Neutrophil (primary cell): ENCODE data around the gene HOXB8.

Source experiments
- H3K27ac ChIP-seq: fragments of 200-600 bp; sonication (generic); 2 replicates; pipeline ENCODE4 v1.5.1; 2016; ENCODE audit warnings: mild to moderate bottlenecking, moderate library complexity
- H3K27me3 ChIP-seq: fragments of 200-600 bp; sonication (generic); 2 replicates; pipeline ENCODE4 v1.6.0; 2016; ENCODE audit warnings: mild to moderate bottlenecking
- H3K36me3 ChIP-seq: fragments of 200-600 bp; sonication (generic); 2 replicates; pipeline ENCODE4 v1.5.1; 2017
- H3K4me1 ChIP-seq, 2 experiments: fragments of 200-600 bp in 1 of 2; sonication (generic) in 1 of 2; 1 replicate in 1 of 2; 2 replicates in 1 of 2; pipeline versions ENCODE4 v1.5.1 to v1.6.1; 2013 to 2016; ENCODE audit warnings: low read depth in 1 of 2, low read length in 1 of 2, mild to moderate bottlenecking in 1 of 2, moderate library complexity in 1 of 2; ENCODE audit not compliant: control insufficient read depth in 1 of 2, insufficient read depth in 1 of 2
- H3K4me3 ChIP-seq, 2 experiments: fragments of 200-600 bp in 1 of 2; sonication (generic) in 1 of 2; 1 replicate in 1 of 2; 2 replicates in 1 of 2; pipeline ENCODE4 v1.5.1; 2013 to 2016; ENCODE audit warnings: low read depth in 1 of 2, low read length in 1 of 2, mild to moderate bottlenecking in 1 of 2, moderate library complexity in 1 of 2
- H3K9me3 ChIP-seq: fragments of 200-600 bp; sonication (generic); 2 replicates; pipeline ENCODE4 v1.5.1; 2016
- CTCF ChIP-seq: fragments of 200-600 bp; sonication (generic); IDR thresholded peaks from 2 replicates; pipeline ENCODE4 v1.5.1; 2016; ENCODE audit warnings: antibody characterized with exemption

Gene HOXB8

GRCh38 chr17:48634493-48635208 lies 19.6 kb upstream of the HOXB8 start:
- peaks cover 100% of the 10 kb centered on the region for H3K27me3 ChIP-seq
- no peaks in the 10 kb centered on the region for H3K36me3 ChIP-seq
- no peak overlapping the region for H3K27ac ChIP-seq
- no peaks in the 10 kb centered on the region for H3K9me3 ChIP-seq
- H3K4me1 ChIP-seq = no peaks in the 10 kb centered on the region
- H3K4me3 ChIP-seq = no peak overlapping the region
- TF ChIP-seq CTCF = no peak

GRCh38 chr17:48633266-48633677 lies 18.2 kb upstream of the HOXB8 start:
- no peak overlapping the region for H3K4me3 ChIP-seq
- no peaks in the 10 kb centered on the region for H3K4me1 ChIP-seq
- no peaks in the 10 kb centered on the region for H3K36me3 ChIP-seq
- no peak for TF ChIP-seq CTCF
- H3K27me3 ChIP-seq = peaks cover 100% of the 10 kb centered on the region
- H3K9me3 ChIP-seq = no peaks in the 10 kb centered on the region
- H3K27ac ChIP-seq = no peak overlapping the region

- TF ChIP-seq CTCF = no peak
These were observed 17.6 kb upstream of the HOXB8 start for GRCh38 chr17:48632579-48633265.

GRCh38 chr17:48631693-48632578 lies 16.8 kb upstream of the HOXB8 start:
- Histone ChIP-seq H3K27me3 (peaks cover 100% of the 10 kb centered on the region), H3K27ac (no peak overlapping the region), H3K4me3 (no peak overlapping the region), H3K4me1 (no peaks in the 10 kb centered on the region), H3K36me3 (no peaks in the 10 kb centered on the region), H3K9me3 (no peaks in the 10 kb centered on the region)
- no peak for TF ChIP-seq CTCF

More at GRCh38 chr17:48632579-48633265, 17.6 kb upstream of the HOXB8 start:
- Histone ChIP-seq H3K9me3 (no peaks in the 10 kb centered on the region), H3K4me1 (no peaks in the 10 kb centered on the region), H3K36me3 (no peaks in the 10 kb centered on the region), H3K4me3 (no peak overlapping the region), H3K27me3 (peaks cover 100% of the 10 kb centered on the region), H3K27ac (no peak overlapping the region)

- no peaks in the 10 kb centered on the region for H3K36me3 ChIP-seq
- H3K4me1 ChIP-seq = peaks cover 0 to 4% of the 10 kb centered on the region in 2 experiments
- H3K27ac ChIP-seq = no peak overlapping the region
- no peak for TF ChIP-seq CTCF
- H3K9me3 ChIP-seq = no peaks in the 10 kb centered on the region
- H3K27me3 ChIP-seq = peaks cover 100% of the 10 kb centered on the region
- H3K4me3 ChIP-seq = no peak overlapping the region
These were observed 16.0 kb upstream of the HOXB8 start for GRCh38 chr17:48630925-48631692.
